ENCODE data around the gene AGTPBP1. TPM values are rescaled to one million over a fixed set of nuclear protein-coding genes. Genes with fewer than 3 reads are reported as not detected.

Gene AGTPBP1
- total RNA-seq, 4 donors from 2014 or later: 16.9 to 35.2 (median 20.5) TPM

- Histone ChIP-seq H3K4me3 (no peak overlapping the region), H3K4me1 (peaks cover 0 to 2% (median 0%) of the 10 kb centered on the region in 4 donors), H3K36me3 (no peaks in the 10 kb centered on the region), H3K9me3 (no peaks in the 10 kb centered on the region), H3K27me3 (no peaks in the 10 kb centered on the region), H3K27ac (no peak overlapping the region)
- WGBS, 2 donors: 87 to 95% methylated on average over 5 to 6 of the region's 6 CpGs
- no peak for TF ChIP-seq POLR2A (IDR thresholded peaks at IDR 0.05)
- TF ChIP-seq CTCF (IDR thresholded peaks at IDR 0.05): no peak
- no peak for DNase-seq (ENCODE audit: low spot score in 2 of 2)
These were observed 224.6 kb downstream of the AGTPBP1 start for GRCh38 chr9:85516976-85517637.

GRCh38 chr9:85516455-85516854, 225.3 kb downstream of the AGTPBP1 start:
- TF ChIP-seq CTCF (IDR thresholded peaks at IDR 0.05) (no peak), POLR2A (IDR thresholded peaks at IDR 0.05) (no peak), EP300 (IDR thresholded peaks at IDR 0.05) (no peak)
- Histone ChIP-seq H3K27ac (no peak overlapping the region), H3K27me3 (no peaks in the 10 kb centered on the region), H3K4me1 (no peaks in the 10 kb centered on the region), H3K36me3 (no peaks in the 10 kb centered on the region), H3K9me3 (no peaks in the 10 kb centered on the region), H3K4me3 (no peak overlapping the region)
- no peak for DNase-seq (ENCODE audit: low spot score in 2 of 2)
- WGBS, 2 donors: 54 to 55% methylated on average over 10 of the region's 10 CpGs

GRCh38 chr9:85515021-85515420, 226.7 kb downstream of the AGTPBP1 start:
- WGBS, 2 donors: 87 to 91% methylated on average over 4 of the region's 4 CpGs
- no peak for TF ChIP-seq POLR2A (IDR thresholded peaks at IDR 0.05)
- no peak for TF ChIP-seq CTCF (IDR thresholded peaks at IDR 0.05)
- no peak for TF ChIP-seq EP300 (IDR thresholded peaks at IDR 0.05)

GRCh38 chr9:85514256-85514655, 227.5 kb downstream of the AGTPBP1 start:
- no peaks in the 10 kb centered on the region for H3K9me3 ChIP-seq
- H3K27me3 ChIP-seq: no peaks in the 10 kb centered on the region
- 55 to 56% methylated on average over 8 of the region's 8 CpGs for WGBS, 2 donors
- no peaks in the 10 kb centered on the region for H3K36me3 ChIP-seq
- H3K4me1 ChIP-seq: no peaks in the 10 kb centered on the region
- TF ChIP-seq POLR2A (IDR thresholded peaks at IDR 0.05): no peak
- no peak for TF ChIP-seq EP300 (IDR thresholded peaks at IDR 0.05)
- TF ChIP-seq CTCF (IDR thresholded peaks at IDR 0.05): no peak
- DNase-seq (ENCODE audit: low spot score in 2 of 2): no peak
- H3K4me3 ChIP-seq: no peak overlapping the region
- no peak overlapping the region for H3K27ac ChIP-seq

More at GRCh38 chr9:85515021-85515420, 226.7 kb downstream of the AGTPBP1 start:
- H3K4me3 ChIP-seq: no peak overlapping the region
- no peaks in the 10 kb centered on the region for H3K36me3 ChIP-seq
- no peaks in the 10 kb centered on the region for H3K27me3 ChIP-seq
- H3K9me3 ChIP-seq: no peaks in the 10 kb centered on the region
- DNase-seq (ENCODE audit: low spot score in 2 of 2): no peak
- no peak overlapping the region for H3K27ac ChIP-seq
- H3K4me1 ChIP-seq: no peaks in the 10 kb centered on the region

GRCh38 chr9:85511746-85512145, 230.0 kb downstream of the AGTPBP1 start:
- H3K4me1 ChIP-seq: no peaks in the 10 kb centered on the region
- TF ChIP-seq POLR2A (IDR thresholded peaks at IDR 0.05): no peak
- TF ChIP-seq EP300 (IDR thresholded peaks at IDR 0.05): no peak
- TF ChIP-seq CTCF (IDR thresholded peaks at IDR 0.05): no peak
- H3K27me3 ChIP-seq: no peaks in the 10 kb centered on the region
- H3K27ac ChIP-seq: no peak overlapping the region
- no peaks in the 10 kb centered on the region for H3K36me3 ChIP-seq
- no peak for DNase-seq (ENCODE audit: low spot score in 2 of 2)
- H3K4me3 ChIP-seq: no peak overlapping the region
- H3K9me3 ChIP-seq: no peaks in the 10 kb centered on the region
